GM12801 (cell line): ENCODE measurements around the gene P4HA2.

Experiments
- CTCF ChIP-seq: IDR thresholded peaks from one replicate; pipeline ENCODE4 v1.5.1; 2011; ENCODE audit warnings: control low read depth; ENCODE audit not compliant: insufficient read length; ENCODE audit errors: extremely low read depth

P4HA2 gene

GRCh38 chr5:132257131-132258101 lies 29.8 kb upstream of the P4HA2 start, which contains the start of gene PDLIM4:
Gene PDLIM4, plus strand, starts transcription at chr5:132257696. Its CDS starts 39 bp downstream, at chr5:132257735.
- TF ChIP-seq CTCF: no peak

GRCh38 chr5:132256783-132257130 lies 29.1 kb upstream of the P4HA2 start:
- no peak for TF ChIP-seq CTCF

- TF ChIP-seq CTCF: no peak
These were observed 28.6 kb upstream of the P4HA2 start for GRCh38 chr5:132256086-132256782.

- no peak for TF ChIP-seq CTCF
These were observed 26.8 kb upstream of the P4HA2 start for GRCh38 chr5:132254321-132254977.

GRCh38 chr5:132253452-132254320 lies 26.0 kb upstream of the P4HA2 start:
- TF ChIP-seq CTCF: no peak

- TF ChIP-seq CTCF: no peak
These were observed 25.4 kb upstream of the P4HA2 start for GRCh38 chr5:132253008-132253441.
